GM12878 (cell line): ENCODE measurements around the gene AGAP3. TPM values are rescaled to one million over a fixed set of nuclear protein-coding genes. Genes with fewer than 3 reads are reported as not detected.
A peak's percentile ranks its signal among the peaks of the same experiment; 100 is the strongest.

Experiments used
- ATAC-seq: fragments of 200-7000 bp; cut with Tn5 transposase; 3 replicates; pipeline ENCODE4 v1.9.1; 2020; ENCODE audit warnings: mild to moderate bottlenecking, moderate library complexity
- BruUV-seq: library from RNA; stranded (reverse); fragments of 400-500 nt; replicated peaks from 2 replicates; lab custom pipeline; 2021; lab: Mats Ljungman, UMichigan
- CTCF ChIA-PET: fragments of 300-600 bp; sonication (Branson Sonifier 250); formaldehyde crosslinking; extraction: SDS; loops from one replicate; lab custom pipeline; 2021; ENCODE audit warnings: inconsistent platforms; lab: Yijun Ruan, JAX
- POLR2A ChIA-PET: fragments of 350-600 bp; formaldehyde crosslinking; extraction: SDS; loops from one replicate; lab custom pipeline; 2021; ENCODE audit warnings: inconsistent platforms; lab: Charles Lee
- RAD21 ChIA-PET: fragments of 300-600 bp; sonication (Branson Sonifier 250); formaldehyde crosslinking; loops from one replicate; lab custom pipeline; 2023; ENCODE audit warnings: antibody characterized with exemption; ENCODE audit not compliant: unreplicated experiment; lab: Charles Lee
- SMC1A ChIA-PET: fragments of 300-600 bp; sonication (Branson Sonifier 250); formaldehyde crosslinking; loops from one replicate; lab custom pipeline; 2023; ENCODE audit not compliant: unreplicated experiment, uncharacterized antibody; lab: Charles Lee
- DNase-seq: peaks from one replicate; pipeline ENCODE4 v3.0.0-alpha.2; 2011; ENCODE audit warnings: low read depth, low spot score
- FAIRE-seq: peaks from 3 replicates; lab custom pipeline; 2011; peaks lifted over from hg19 to GRCh38; lab: Jason Lieb, UNC
- H2AFZ ChIP-seq: 2 replicates; pipeline ENCODE4 v1.6.0; 2011; ENCODE audit warnings: low read depth, low read length, control low read depth; ENCODE audit not compliant: control insufficient read depth
- H3K27ac ChIP-seq: 2 replicates; pipeline ENCODE4 v1.5.1; 2011; ENCODE audit warnings: control low read depth; ENCODE audit not compliant: control insufficient read depth, insufficient read depth
- H3K27me3 ChIP-seq, 2 experiments: replicated peaks in 1 of 2; 2 replicates each; pipeline versions ENCODE4 v1.6.0 to v1.6.1; 2011; ENCODE audit warnings: low read length in 1 of 2; ENCODE audit not compliant: control insufficient read depth in 2 of 2, insufficient read depth in 2 of 2
- H3K36me3 ChIP-seq, 2 experiments: 2 replicates each; pipeline ENCODE4 v1.5.1; 2011; ENCODE audit warnings: low read length in 1 of 2; ENCODE audit not compliant: control insufficient read depth in 2 of 2, insufficient read depth in 2 of 2
- H3K4me1 ChIP-seq: 2 replicates; pipeline ENCODE4 v1.6.1; 2011; ENCODE audit warnings: mild to moderate bottlenecking, low read length, moderate library complexity, mixed read lengths; ENCODE audit not compliant: control insufficient read depth, insufficient read depth
- H3K4me2 ChIP-seq: 2 replicates; pipeline ENCODE4 v1.6.0; 2011; ENCODE audit warnings: control low read depth; ENCODE audit not compliant: control insufficient read depth, insufficient read depth
- H3K4me3 ChIP-seq: fragments of 200-600 bp; sonication (generic); 2 replicates; pipeline ENCODE4 v1.5.1; 2016
- H3K79me2 ChIP-seq: 2 replicates; pipeline ENCODE4 v1.6.0; 2011; ENCODE audit warnings: low read length; ENCODE audit not compliant: control insufficient read depth, insufficient read depth
- H3K9ac ChIP-seq: 2 replicates; pipeline ENCODE4 v1.8.0; 2011; ENCODE audit warnings: low read length, control low read depth, mixed read lengths; ENCODE audit not compliant: control insufficient read depth, insufficient read depth
- H3K9me3 ChIP-seq: replicated peaks from 3 replicates; pipeline ENCODE4 v1.5.1; 2011; ENCODE audit warnings: mild to moderate bottlenecking, low read length; ENCODE audit not compliant: control insufficient read depth, insufficient read depth
- H4K20me1 ChIP-seq: 2 replicates; pipeline ENCODE4 v1.6.0; 2011; ENCODE audit not compliant: control insufficient read depth, insufficient read depth
- NBN ChIP-seq: fragments of 450-650 bp; IDR thresholded peaks from 2 replicates; pipeline ENCODE4 v1.6.1; 2016
- WRNIP1 ChIP-seq: IDR thresholded peaks from 2 replicates; pipeline ENCODE4 v1.6.1; 2011; ENCODE audit warnings: low read depth, low read length, improper control_type of control experiment, borderline replicate concordance
- ZBTB11 ChIP-seq: fragments of 450-650 bp; formaldehyde crosslinking; IDR thresholded peaks from 2 replicates; pipeline ENCODE4 v1.5.0; 2022; ENCODE audit warnings: mild to moderate bottlenecking, missing genetic modification characterization
- WGBS: methylation state at CpG from one replicate; pipeline ENCODE4 v1.1.6; 2016; ENCODE audit warnings: low lambda C conversion rate; ENCODE audit not compliant: insufficient replicate concordance, insufficient coverage; ENCODE audit errors: missing lambda C conversion rate; 5-methylcytosine and 5-hydroxymethylcytosine counted together
- in situ Hi-C: fragments of 300-500 bp; cut with MboI; formaldehyde crosslinking; loops from 9 replicates; pipeline ENCODE4 v1.14.3; 2018; ENCODE audit warnings: mixed read lengths
- intact Hi-C: fragments of 100-400 bp; cut with micrococcal nuclease; formaldehyde crosslinking; loops from one replicate; pipeline ENCODE4 v1.14.2; 2022; ENCODE audit not compliant: unreplicated experiment
- polyA plus RNA-seq, 11 experiments: library from polyadenylated mRNA; depleted of rRNA in 4 of 11; unstranded in 6 of 11; stranded (reverse) in 5 of 11; fragments of >200 nt; fragmentation: Nextera tagmentation in 4 of 11; fragmentation: Illumina TruSeq in 1 of 11; extraction: Ambion mirVana in 4 of 11; extraction: Trizol in 1 of 11; gene quantifications; 1 replicate in 1 of 11; 2 replicates in 10 of 11; pipeline versions ENCODE4 v1.2.1 to v1.2.3, GENCODE V29; 2011 to 2016; ENCODE audit warnings: inconsistent platforms in 2 of 11, missing spikeins in 2 of 11, low read depth in 1 of 11
- total RNA-seq, 4 experiments: library from RNA; depleted of rRNA in 3 of 4; stranded (reverse); fragments of >200 nt in 3 of 4; fragmentation: Illumina TruSeq in 1 of 4; extraction: Trizol in 1 of 4; gene quantifications; 2 replicates each; pipeline versions ENCODE4 v1.2.1 to v1.2.3, GENCODE V29; 2013 to 2021

AGAP3 gene
- total and polyA plus RNA-seq, 10 of the 15 experiments (the other 5 are each of a cell fraction or from before 2014, with no cell fraction given): 1.8 to 68.1 (median 15.7) TPM

GRCh38 chr7:151083824-151084160, 2.5 kb upstream of the AGAP3 start:
- no peak for ATAC-seq
- Histone ChIP-seq H4K20me1 (no peaks in the 10 kb centered on the region; the same call in 1 of the 2 replicates), H3K9ac (peak overlapping the region; percentile 65; the same call in 1 of the 2 replicates), H3K4me3 (peak overlapping the region; percentile 83), H3K27ac (no peak overlapping the region), H3K27me3 (no peaks in the 10 kb centered on the region), H2AFZ (peak overlapping the region; percentile 90), H3K9me3 (no peaks in the 10 kb centered on the region), H3K4me1 (peaks cover 38% of the 10 kb centered on the region), H3K79me2 (peaks cover 66% of the 10 kb centered on the region), H3K36me3 (no peaks in the 10 kb centered on the region), H3K4me2 (peak overlapping the region; percentile 98)
- in situ Hi-C loops (no loop called here), intact Hi-C loops (loop anchor here (2.0 kb wide), 1 partner anchor 55 kb away; the partner anchor contains the start of gene ABCB8)
- no peak for DNase-seq
- ChIA-PET SMC1A (interaction anchor here (3.2 kb wide), 1 partner anchor 55 kb away, joined by 16 read pairs; the partner anchor contains the start of gene ABCB8), RAD21 (interaction anchor here (2.3 kb wide), 1 partner anchor 56 kb away, joined by 10 read pairs; the partner anchor contains the start of gene ABCB8), POLR2A (interaction anchor here (1.7 to 3.0 kb wide), 2 partner anchors 25 to 55 kb away, joined by 9 to 14 read pairs; partner anchors contain the start of genes ABCB8 and SLC4A2), CTCF (interaction anchor here (1.1 to 1.9 kb wide), 2 partner anchors 25 to 51 kb away, joined by 3 to 5 read pairs; no protein-coding TSS in a partner anchor)
- no peak for FAIRE-seq
- BruUV-seq: no TSS peak
- no peak for TF ChIP-seq ZBTB11
- TF ChIP-seq WRNIP1: no peak
- 0 out of 2 replicates have a peak, but pooled peaks have one; percentile 2 for TF ChIP-seq NBN
- 35% methylated on average over 3 of the region's 3 CpGs for WGBS
